Osteocyte (in vitro differentiated cells): ENCODE results near the gene COL6A1. TPM values are rescaled to one million over a fixed set of nuclear protein-coding genes. Genes with fewer than 3 reads are reported as not detected.

Source experiments
- DNase-seq: peaks from one replicate; pipeline ENCODE4 v3.0.0; 2021; ENCODE audit warnings: mixed read lengths; ENCODE audit not compliant: unreplicated experiment; ENCODE audit errors: extremely low spot score
- H3K27ac Mint-ChIP-seq: one replicate; pipeline ENCODE4 v1.8.0; 2021; ENCODE audit warnings: mild to moderate bottlenecking, mixed read lengths; ENCODE audit not compliant: unreplicated experiment
- H3K27me3 Mint-ChIP-seq: one replicate; pipeline ENCODE4 v1.8.0; 2021; ENCODE audit warnings: mixed read lengths; ENCODE audit not compliant: unreplicated experiment
- H3K36me3 Mint-ChIP-seq: one replicate; pipeline ENCODE4 v1.8.0; 2021; ENCODE audit warnings: mixed read lengths; ENCODE audit not compliant: unreplicated experiment
- H3K4me1 Mint-ChIP-seq: one replicate; pipeline ENCODE4 v1.8.0; 2021; ENCODE audit warnings: mixed read lengths; ENCODE audit not compliant: unreplicated experiment
- H3K4me3 Mint-ChIP-seq: one replicate; pipeline ENCODE4 v1.8.0; 2021; ENCODE audit warnings: mild to moderate bottlenecking, moderate library complexity, mixed read lengths; ENCODE audit not compliant: unreplicated experiment
- H3K9me3 Mint-ChIP-seq: one replicate; pipeline ENCODE4 v1.8.0; 2021; ENCODE audit warnings: mixed read lengths; ENCODE audit not compliant: unreplicated experiment
- CTCF ChIP-seq: fragments of 200-600 bp; sonication (generic); IDR thresholded peaks from 2 replicates; pipeline ENCODE4 v1.5.0; 2021; ENCODE audit warnings: antibody characterized with exemption, mild to moderate bottlenecking, moderate library complexity
- total RNA-seq: library from RNA; stranded (reverse); gene quantifications from 2 replicates; pipeline ENCODE4 v1.2.1, GENCODE V29; 2021

Gene COL6A1
- total RNA-seq, 1 donor from 2014 or later: 1,503 TPM

- no peak for DNase-seq
- Mint-ChIP-seq H3K4me3 (peak overlapping the region; percentile 55), H3K27ac (peak overlapping the region; percentile 78), H3K9me3 (no peaks in the 10 kb centered on the region), H3K27me3 (no peaks in the 10 kb centered on the region), H3K36me3 (peaks cover 16% of the 10 kb centered on the region), H3K4me1 (peaks cover 18% of the 10 kb centered on the region)
- TF ChIP-seq CTCF: no peak
Measured at GRCh38 chr21:45984584-45985095, 3.1 kb downstream of the COL6A1 start.

GRCh38 chr21:45985471-45986315 lies 4.1 kb downstream of the COL6A1 start:
- Mint-ChIP-seq H3K4me1 (peaks cover 18% of the 10 kb centered on the region), H3K27me3 (no peaks in the 10 kb centered on the region), H3K9me3 (no peaks in the 10 kb centered on the region), H3K36me3 (peaks cover 16% of the 10 kb centered on the region), H3K27ac (peak overlapping the region; percentile 78), H3K4me3 (peak overlapping the region; percentile 55)
- no peak for DNase-seq
- TF ChIP-seq CTCF: no peak

- TF ChIP-seq CTCF: no peak
- Mint-ChIP-seq H3K9me3 (no peaks in the 10 kb centered on the region), H3K4me1 (peaks cover 18% of the 10 kb centered on the region), H3K27ac (no peak overlapping the region), H3K27me3 (no peaks in the 10 kb centered on the region), H3K4me3 (no peak overlapping the region), H3K36me3 (peaks cover 16% of the 10 kb centered on the region)
- DNase-seq: no peak
Measured at GRCh38 chr21:45986316-45987051, 4.9 kb downstream of the COL6A1 start.

GRCh38 chr21:45987121-45987711 lies 5.6 kb downstream of the COL6A1 start:
- Mint-ChIP-seq H3K36me3 (peaks cover 20% of the 10 kb centered on the region), H3K4me3 (no peak overlapping the region)

More at GRCh38 chr21:45987121-45987711, 5.6 kb downstream of the COL6A1 start:
- DNase-seq: no peak
- peak overlapping the region; percentile 41 for H3K27ac Mint-ChIP-seq
- H3K27me3 Mint-ChIP-seq: no peaks in the 10 kb centered on the region
- TF ChIP-seq CTCF: no peak
- H3K9me3 Mint-ChIP-seq: no peaks in the 10 kb centered on the region
- H3K4me1 Mint-ChIP-seq: peaks cover 18% of the 10 kb centered on the region
